Osteoblast (primary cell): Measurements from ENCODE around the gene ADIPOR2. TPM values are rescaled to one million over a fixed set of nuclear protein-coding genes. Genes with fewer than 3 reads are reported as not detected.

ENCODE experiments used
- DNase-seq: peaks from one replicate; pipeline ENCODE4 v3.0.0; 2011; ENCODE audit warnings: low spot score, mixed read lengths; ENCODE audit not compliant: insufficient read length; ENCODE audit errors: missing footprints
- H2AFZ ChIP-seq: 2 replicates; pipeline ENCODE4 v1.6.0; 2011; ENCODE audit warnings: mild to moderate bottlenecking, low read length
- H3K27ac ChIP-seq: 2 replicates; pipeline ENCODE4 v1.5.1; 2011; ENCODE audit warnings: mild to moderate bottlenecking, low read depth, low read length, moderate library complexity
- H3K27me3 ChIP-seq: 2 replicates; pipeline ENCODE4 v1.6.0; 2012; ENCODE audit warnings: mild to moderate bottlenecking, control low read depth, inconsistent platforms, low read length, moderate library complexity; ENCODE audit not compliant: insufficient read depth
- H3K36me3 ChIP-seq: 2 replicates; pipeline ENCODE4 v1.5.1; 2011; ENCODE audit warnings: mild to moderate bottlenecking, low read length, control low read depth, moderate library complexity; ENCODE audit not compliant: insufficient read depth
- H3K4me1 ChIP-seq: 2 replicates; pipeline ENCODE4 v1.5.1; 2011; ENCODE audit warnings: mild to moderate bottlenecking, low read length, control low read depth, moderate library complexity; ENCODE audit not compliant: insufficient read depth
- H3K4me2 ChIP-seq: 2 replicates; pipeline ENCODE4 v1.6.0; 2011; ENCODE audit warnings: mild to moderate bottlenecking, low read length; ENCODE audit not compliant: insufficient read depth
- H3K4me3 ChIP-seq: fragments of 200-600 bp; sonication (generic); 3 replicates; pipeline ENCODE4 v1.5.1; 2012; ENCODE audit warnings: mild to moderate bottlenecking, low read length, inconsistent platforms; ENCODE audit not compliant: insufficient read depth
- H3K79me2 ChIP-seq: 2 replicates; pipeline ENCODE4 v1.6.0; 2012; ENCODE audit warnings: mild to moderate bottlenecking, low read length, control low read depth, inconsistent platforms; ENCODE audit not compliant: insufficient read depth
- H3K9me3 ChIP-seq: 2 replicates; pipeline ENCODE4 v1.5.1; 2011; ENCODE audit warnings: low read depth, low read length, control low read depth
- H4K20me1 ChIP-seq: 2 replicates; pipeline ENCODE4 v1.6.0; 2012; ENCODE audit warnings: mild to moderate bottlenecking, low read length, control low read depth; ENCODE audit not compliant: insufficient read depth
- CTCF ChIP-seq: IDR thresholded peaks from 2 replicates; pipeline ENCODE4 v1.5.1; 2011; ENCODE audit warnings: mild to moderate bottlenecking, low read depth, low read length, moderate library complexity; ENCODE audit errors: extremely low read depth
- total RNA-seq: library from RNA; depleted of rRNA; stranded (reverse); fragments of >200 nt; gene quantifications from 2 replicates; pipeline ENCODE4 v1.2.3, GENCODE V29; 2012

The ADIPOR2 gene
- total RNA-seq, 1 donor, result 32.2 TPM

- H3K9me3 ChIP-seq, result no peaks in the 10 kb centered on the region
- H3K4me1 ChIP-seq, result peaks cover 14% of the 10 kb centered on the region
- H3K27me3 ChIP-seq, result peaks cover 4% of the 10 kb centered on the region
- H3K4me2 ChIP-seq, result peak overlapping the region; percentile 89
- peak; percentile 99 for DNase-seq
- H2AFZ ChIP-seq, result peak overlapping the region; percentile 89
- H4K20me1 ChIP-seq, result no peaks in the 10 kb centered on the region
- H3K4me3 ChIP-seq, result peak overlapping the region; percentile 72
- peak; percentile 82 for TF ChIP-seq CTCF
- no peaks in the 10 kb centered on the region for H3K79me2 ChIP-seq
- no peaks in the 10 kb centered on the region for H3K36me3 ChIP-seq
- peak overlapping the region; percentile 15 for H3K27ac ChIP-seq
Measured at GRCh38 chr12:1795785-1796514, 105.1 kb downstream of the ADIPOR2 start.

DNA sequence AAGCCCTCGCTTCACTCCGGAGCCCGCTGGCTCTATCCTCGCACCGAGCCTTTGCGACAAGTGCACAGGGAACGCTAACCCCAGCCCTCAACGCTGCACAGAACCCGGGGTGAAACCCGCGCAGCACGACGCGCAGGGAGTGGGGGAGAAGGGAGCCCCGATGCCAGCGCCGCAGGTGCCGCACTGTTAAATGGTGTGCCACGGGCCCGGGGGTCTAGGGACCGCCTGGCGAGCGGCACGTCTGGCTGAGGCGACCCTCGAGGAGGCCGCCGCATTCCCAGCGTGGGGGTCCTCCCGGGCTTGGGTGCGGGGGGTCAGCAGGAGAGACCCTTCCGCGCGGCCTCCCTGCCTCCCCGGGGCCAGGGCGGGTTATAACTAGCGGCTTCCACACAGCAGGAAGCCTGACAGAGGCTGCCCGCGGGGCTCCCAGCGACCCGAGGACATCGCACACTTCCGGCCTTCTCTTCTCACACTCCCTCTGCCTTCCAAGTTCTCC, 105.7 kb downstream of the ADIPOR2 start:
- peaks cover 4% of the 10 kb centered on the region for H3K27me3 ChIP-seq
- DNase-seq, result peak; percentile 90
- H3K79me2 ChIP-seq, result no peaks in the 10 kb centered on the region
- H3K4me2 ChIP-seq, result peak overlapping the region; percentile 89
- H3K9me3 ChIP-seq, result no peaks in the 10 kb centered on the region
- no peaks in the 10 kb centered on the region for H3K36me3 ChIP-seq
- TF ChIP-seq CTCF, result no peak
- H2AFZ ChIP-seq, result peak overlapping the region; percentile 89
- H4K20me1 ChIP-seq, result no peaks in the 10 kb centered on the region
- H3K27ac ChIP-seq, result peak overlapping the region; percentile 15
- peak overlapping the region; percentile 72 for H3K4me3 ChIP-seq
- peaks cover 20% of the 10 kb centered on the region for H3K4me1 ChIP-seq

DNA sequence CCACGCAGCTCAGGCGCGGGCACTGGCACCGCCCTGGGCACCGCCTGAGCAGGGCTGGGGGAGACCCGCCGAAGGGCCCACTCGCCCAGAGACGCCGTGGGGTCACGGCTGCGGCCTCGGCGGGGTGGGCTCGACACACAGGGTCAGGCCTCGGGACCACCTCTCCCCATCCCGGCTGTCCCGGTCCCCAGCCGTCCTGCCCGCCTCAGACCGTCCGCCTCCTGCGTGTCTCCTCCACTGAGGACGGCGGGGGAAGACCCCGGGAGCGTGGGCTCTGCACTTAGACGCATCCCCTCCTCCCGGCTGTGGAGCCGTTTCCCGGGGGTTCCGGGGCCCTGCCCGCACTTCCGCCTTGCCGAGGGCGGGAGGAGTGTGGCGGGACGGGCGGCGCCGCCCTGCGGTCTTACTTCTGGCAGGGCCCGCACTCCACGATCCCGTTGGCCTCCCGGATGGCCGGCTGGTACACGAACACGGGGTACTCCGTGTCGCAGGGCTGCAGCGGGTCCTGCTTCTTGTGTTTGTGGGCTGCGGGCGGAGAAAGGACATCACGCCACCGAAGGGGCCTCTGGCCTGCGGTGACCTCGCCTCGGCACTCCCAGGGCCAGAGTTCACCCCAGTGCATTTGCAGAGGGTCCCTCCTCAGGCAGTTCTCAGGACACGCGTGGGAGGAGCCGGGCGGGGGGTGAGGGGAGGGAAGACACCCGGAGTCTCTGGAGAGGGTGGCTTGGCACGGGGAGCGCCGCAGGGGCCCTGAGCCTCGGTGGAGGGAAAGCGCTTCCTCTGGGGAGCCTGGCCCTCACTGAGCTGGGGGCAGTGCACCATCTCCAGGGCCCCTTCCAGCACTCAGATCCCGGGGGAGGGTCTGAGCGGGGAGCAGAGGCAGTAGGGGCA, 106.4 kb downstream of the ADIPOR2 start:
- peaks cover 4% of the 10 kb centered on the region for H3K27me3 ChIP-seq
- H3K27ac ChIP-seq, result no peak overlapping the region
- H2AFZ ChIP-seq, result peak overlapping the region; percentile 89
- H3K4me2 ChIP-seq, result peak overlapping the region; percentile 89
- H3K36me3 ChIP-seq, result no peaks in the 10 kb centered on the region
- DNase-seq, result no peak
- no peaks in the 10 kb centered on the region for H4K20me1 ChIP-seq
- H3K9me3 ChIP-seq, result no peaks in the 10 kb centered on the region
- peak overlapping the region; percentile 72 for H3K4me3 ChIP-seq
- TF ChIP-seq CTCF, result no peak
- no peaks in the 10 kb centered on the region for H3K79me2 ChIP-seq
- peaks cover 27% of the 10 kb centered on the region for H3K4me1 ChIP-seq
